H9 (cell line): ENCODE results near the gene GLI2. TPM values are rescaled to one million over a fixed set of nuclear protein-coding genes. Genes with fewer than 3 reads are reported as not detected.

Experiments used
- DNase-seq: peaks from one replicate; pipeline ENCODE4 v3.0.0-alpha.2; 2017
- H2AFZ ChIP-seq: one replicate; pipeline ENCODE4 v1.6.1; 2013; ENCODE audit warnings: mild to moderate bottlenecking, low read length, control low read depth, moderate library complexity
- H2AK5ac ChIP-seq: 2 replicates; pipeline ENCODE4 v1.6.1; 2013; ENCODE audit warnings: low read length, control low read depth, mixed read lengths; ENCODE audit not compliant: insufficient read length
- H2BK120ac ChIP-seq: one replicate; pipeline ENCODE4 v1.6.1; 2013; ENCODE audit warnings: low read depth, mild to moderate bottlenecking, low read length, control low read depth, inconsistent platforms; ENCODE audit not compliant: poor library complexity, severe bottlenecking
- H2BK12ac ChIP-seq: 2 replicates; pipeline ENCODE4 v1.6.1; 2013; ENCODE audit warnings: low read length, control low read depth, mixed read lengths, low read depth; ENCODE audit not compliant: insufficient read length
- H2BK15ac ChIP-seq: 2 replicates; pipeline ENCODE4 v1.6.1; 2013; ENCODE audit warnings: low read depth, low read length, control low read depth
- H2BK20ac ChIP-seq: one replicate; pipeline ENCODE4 v1.6.1; 2013; ENCODE audit warnings: low read depth, mild to moderate bottlenecking, low read length, control low read depth, inconsistent platforms; ENCODE audit not compliant: poor library complexity, severe bottlenecking
- H2BK5ac ChIP-seq: 2 replicates; pipeline ENCODE4 v1.6.1; 2013; ENCODE audit warnings: low read length, control low read depth, mixed read lengths; ENCODE audit not compliant: insufficient read length
- H3K14ac ChIP-seq: 2 replicates; pipeline ENCODE4 v1.6.1; 2013; ENCODE audit warnings: low read length, control low read depth; ENCODE audit not compliant: insufficient read depth
- H3K18ac ChIP-seq: 2 replicates; pipeline ENCODE4 v1.6.1; 2013; ENCODE audit warnings: low read depth, mild to moderate bottlenecking, mixed read lengths, low read length, control low read depth; ENCODE audit not compliant: insufficient read length
- H3K23ac ChIP-seq: 2 replicates; pipeline ENCODE4 v1.6.1; 2013; ENCODE audit warnings: low read length, control low read depth, mixed read lengths, low read depth; ENCODE audit not compliant: insufficient read length
- H3K23me2 ChIP-seq: 2 replicates; pipeline ENCODE4 v1.6.1; 2013; ENCODE audit warnings: low read depth, mild to moderate bottlenecking, mixed read lengths, low read length, control low read depth; ENCODE audit not compliant: insufficient read length, poor library complexity, severe bottlenecking
- H3K27ac ChIP-seq: 2 replicates; pipeline ENCODE4 v1.5.1; 2013; ENCODE audit warnings: low read length, control low read depth, mixed read lengths, low read depth; ENCODE audit not compliant: insufficient read length
- H3K27me3 ChIP-seq: 2 replicates; pipeline ENCODE4 v1.6.1; 2013; ENCODE audit warnings: low read length, control low read depth, inconsistent platforms; ENCODE audit not compliant: insufficient read depth
- H3K4ac ChIP-seq: 2 replicates; pipeline ENCODE4 v1.6.1; 2013; ENCODE audit warnings: low read depth, mild to moderate bottlenecking, control low read depth, inconsistent platforms, low read length, moderate library complexity
- H3K4me1 ChIP-seq: 2 replicates; pipeline ENCODE4 v1.6.1; 2013; ENCODE audit warnings: low read length, control low read depth, inconsistent platforms; ENCODE audit not compliant: insufficient read depth
- H3K4me2 ChIP-seq: 2 replicates; pipeline ENCODE4 v1.6.1; 2013; ENCODE audit warnings: low read length, control low read depth, mixed read lengths; ENCODE audit not compliant: insufficient read length, insufficient read depth
- H3K56ac ChIP-seq: 2 replicates; pipeline ENCODE4 v1.6.1; 2013; ENCODE audit warnings: low read depth, mild to moderate bottlenecking, mixed read lengths, low read length, control low read depth; ENCODE audit not compliant: insufficient read length
- H3K79me1 ChIP-seq: 2 replicates; pipeline ENCODE4 v1.6.1; 2013; ENCODE audit warnings: low read depth, mild to moderate bottlenecking, moderate library complexity, low read length, control low read depth, inconsistent platforms; ENCODE audit not compliant: insufficient read depth, poor library complexity, severe bottlenecking
- H3K79me2 ChIP-seq: 2 replicates; pipeline ENCODE4 v1.6.1; 2013; ENCODE audit warnings: low read length, control low read depth, inconsistent platforms; ENCODE audit not compliant: insufficient read depth
- H3K9ac ChIP-seq: 2 replicates; pipeline ENCODE4 v1.6.1; 2013; ENCODE audit warnings: low read length, control low read depth, mixed read lengths; ENCODE audit not compliant: insufficient read length; ENCODE audit errors: extremely low read depth
- H3K9me3 ChIP-seq: one replicate; pipeline ENCODE4 v1.6.1; 2013; ENCODE audit warnings: low read depth, low read length, inconsistent platforms; ENCODE audit not compliant: control insufficient read depth
- H3T11ph ChIP-seq: one replicate; pipeline ENCODE4 v1.6.1; 2013; ENCODE audit warnings: mild to moderate bottlenecking, low read length, control low read depth, inconsistent platforms
- H4K20me1 ChIP-seq: one replicate; pipeline ENCODE4 v1.6.1; 2013; ENCODE audit not compliant: control insufficient read depth, insufficient read length, insufficient read depth
- H4K5ac ChIP-seq: 2 replicates; pipeline ENCODE4 v1.6.1; 2013; ENCODE audit warnings: low read depth, mild to moderate bottlenecking, mixed read lengths, low read length, control low read depth; ENCODE audit not compliant: insufficient read length
- H4K8ac ChIP-seq: replicated peaks from 2 replicates; pipeline ENCODE4 v1.6.1; 2013; ENCODE audit warnings: low read length, control low read depth, mixed read lengths, low read depth; ENCODE audit not compliant: insufficient read length
- H4K91ac ChIP-seq: 2 replicates; pipeline ENCODE4 v1.6.1; 2013; ENCODE audit warnings: low read depth, mild to moderate bottlenecking, moderate library complexity, mixed read lengths, low read length, control low read depth; ENCODE audit not compliant: insufficient read length
- H3K27ac Mint-ChIP-seq, 3 experiments: 2 replicates in 2 of 3; 3 replicates in 1 of 3; pipeline ENCODE4 v1.8.0; 2020 to 2021; ENCODE audit warnings: mixed read lengths in 3 of 3, mild to moderate bottlenecking in 1 of 3, moderate library complexity in 1 of 3
- H3K27me3 Mint-ChIP-seq: 2 replicates; pipeline ENCODE4 v1.8.0; 2021; ENCODE audit warnings: low read depth, mild to moderate bottlenecking, moderate library complexity, mixed read lengths
- H3K36me3 Mint-ChIP-seq, 3 experiments: 2 replicates in 2 of 3; 3 replicates in 1 of 3; pipeline ENCODE4 v1.8.0; 2020 to 2021; ENCODE audit warnings: low read depth in 3 of 3, mixed read lengths in 3 of 3; ENCODE audit not compliant: insufficient read depth in 1 of 3
- H3K4me1 Mint-ChIP-seq, 2 experiments: 2 replicates each; pipeline ENCODE4 v1.8.0; 2020; ENCODE audit warnings: mixed read lengths in 2 of 2
- H3K4me3 Mint-ChIP-seq, 2 experiments: 2 replicates in 1 of 2; 3 replicates in 1 of 2; pipeline ENCODE4 v1.8.0; 2020 to 2021; ENCODE audit warnings: mild to moderate bottlenecking in 2 of 2, mixed read lengths in 2 of 2, moderate library complexity in 1 of 2
- H3K9me3 Mint-ChIP-seq, 2 experiments: 2 replicates in 1 of 2; 3 replicates in 1 of 2; pipeline ENCODE4 v1.8.0; 2020; ENCODE audit warnings: mild to moderate bottlenecking in 2 of 2, mixed read lengths in 2 of 2, moderate library complexity in 1 of 2
- WGBS: extraction: QIAGEN DNeasy Blood & Tissue Kit; methylation state at CpG from one replicate; pipeline ENCODE4 v1.1.7; 2013; ENCODE audit warnings: missing lambda C conversion rate, low lambda C conversion rate, mixed read lengths; ENCODE audit not compliant: insufficient read length; ENCODE audit errors: extremely low coverage; 5-methylcytosine and 5-hydroxymethylcytosine counted together
- total RNA-seq: library from RNA; stranded (reverse); gene quantifications from 2 replicates; pipeline ENCODE4 v1.2.1, GENCODE V29; 2021
- TF ChIP-seq, protein P1 (sequence below): fragments of 200-600 bp; sonication (generic); conservative IDR thresholded peaks from 3 replicates; pipeline ENCODE4 v1.8.0; 2021; ENCODE audit warnings: antibody characterized with exemption, mild to moderate bottlenecking

GLI2 gene
- total RNA-seq, 1 experiment from 2014 or later: 56.7 TPM

DNA sequence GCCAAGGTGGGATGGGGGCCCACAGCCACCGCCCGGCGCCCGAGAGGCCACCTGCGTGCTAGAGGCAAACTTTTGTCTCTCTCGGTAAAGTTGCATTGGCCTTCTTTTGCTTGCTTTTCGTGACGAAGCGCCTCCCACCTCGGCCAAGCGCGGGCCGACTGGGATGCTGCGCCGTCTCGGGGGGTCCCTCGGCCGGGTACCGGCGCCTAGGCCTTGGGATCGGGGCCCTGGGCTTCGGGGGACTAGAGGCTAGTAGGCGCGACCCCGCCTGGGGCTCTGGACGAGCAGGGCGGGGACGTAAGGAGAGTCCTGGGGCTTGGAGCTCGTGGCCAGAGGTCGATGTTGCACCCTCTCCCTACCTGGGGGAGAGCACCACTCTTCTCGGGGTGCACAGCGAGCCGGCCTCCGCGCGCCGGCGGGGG, 545 bp downstream of the GLI2 start:
- no peaks in the 10 kb centered on the region; the same call in 1 of the 2 replicates for H3K79me2 ChIP-seq
- peak overlapping the region; percentile 90 to 96 for H3K4me3 Mint-ChIP-seq
- no peak overlapping the region for H3K23ac ChIP-seq
- H3K4ac ChIP-seq: no peak overlapping the region
- H3K27ac ChIP-seq: no peak overlapping the region
- H2AK5ac ChIP-seq: no peak overlapping the region
- H3T11ph ChIP-seq: no peak overlapping the region
- peak overlapping the region; percentile 67 for H4K91ac ChIP-seq
- H3K27me3 ChIP-seq: no peaks in the 10 kb centered on the region
- H2BK120ac ChIP-seq: no peak overlapping the region
- peaks cover 2 to 18% (median 14%) of the 10 kb centered on the region in 3 experiments; a peak in 6 of 7 replicates for H3K36me3 Mint-ChIP-seq
- peak overlapping the region; percentile 69 for H3K9ac ChIP-seq
- H3K4me2 ChIP-seq: peak overlapping the region; percentile 85
- no peaks in the 10 kb centered on the region for H4K20me1 ChIP-seq
- no peak overlapping the region for H2AFZ ChIP-seq
- H2BK5ac ChIP-seq: no peak overlapping the region
- no peak overlapping the region for H2BK15ac ChIP-seq
- H3K4me1 ChIP-seq: peaks cover 9% of the 10 kb centered on the region
- H3K18ac ChIP-seq: peak overlapping the region; percentile 8
- peaks cover 46 to 48% of the 10 kb centered on the region in 2 experiments for H3K4me1 Mint-ChIP-seq
- H3K27ac Mint-ChIP-seq: peak overlapping the region; percentile 95 to 99 (median 96); a peak in 5 of 7 replicates
- no peak overlapping the region for H4K5ac ChIP-seq
- DNase-seq: peak; percentile 37
- TF ChIP-seq, protein P1, sequence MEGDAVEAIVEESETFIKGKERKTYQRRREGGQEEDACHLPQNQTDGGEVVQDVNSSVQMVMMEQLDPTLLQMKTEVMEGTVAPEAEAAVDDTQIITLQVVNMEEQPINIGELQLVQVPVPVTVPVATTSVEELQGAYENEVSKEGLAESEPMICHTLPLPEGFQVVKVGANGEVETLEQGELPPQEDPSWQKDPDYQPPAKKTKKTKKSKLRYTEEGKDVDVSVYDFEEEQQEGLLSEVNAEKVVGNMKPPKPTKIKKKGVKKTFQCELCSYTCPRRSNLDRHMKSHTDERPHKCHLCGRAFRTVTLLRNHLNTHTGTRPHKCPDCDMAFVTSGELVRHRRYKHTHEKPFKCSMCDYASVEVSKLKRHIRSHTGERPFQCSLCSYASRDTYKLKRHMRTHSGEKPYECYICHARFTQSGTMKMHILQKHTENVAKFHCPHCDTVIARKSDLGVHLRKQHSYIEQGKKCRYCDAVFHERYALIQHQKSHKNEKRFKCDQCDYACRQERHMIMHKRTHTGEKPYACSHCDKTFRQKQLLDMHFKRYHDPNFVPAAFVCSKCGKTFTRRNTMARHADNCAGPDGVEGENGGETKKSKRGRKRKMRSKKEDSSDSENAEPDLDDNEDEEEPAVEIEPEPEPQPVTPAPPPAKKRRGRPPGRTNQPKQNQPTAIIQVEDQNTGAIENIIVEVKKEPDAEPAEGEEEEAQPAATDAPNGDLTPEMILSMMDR: no peak
- no peak overlapping the region for H4K8ac ChIP-seq
- H3K23me2 ChIP-seq: peaks cover 35% of the 10 kb centered on the region
- no peak overlapping the region for H3K56ac ChIP-seq
- no CpG with 5 or more reads among the region's 38 CpGs for WGBS
- no peak overlapping the region for H2BK12ac ChIP-seq
- H3K79me1 ChIP-seq: no peaks in the 10 kb centered on the region
- H3K27me3 Mint-ChIP-seq: peaks cover 30% of the 10 kb centered on the region
- H3K9me3 ChIP-seq: no peaks in the 10 kb centered on the region
- H3K9me3 Mint-ChIP-seq: no peaks in the 10 kb centered on the region
- H3K14ac ChIP-seq: peak overlapping the region; percentile 54
- no peak overlapping the region for H2BK20ac ChIP-seq
